Measurements from ENCODE around the gene USH2A.

The USH2A gene

DNA sequence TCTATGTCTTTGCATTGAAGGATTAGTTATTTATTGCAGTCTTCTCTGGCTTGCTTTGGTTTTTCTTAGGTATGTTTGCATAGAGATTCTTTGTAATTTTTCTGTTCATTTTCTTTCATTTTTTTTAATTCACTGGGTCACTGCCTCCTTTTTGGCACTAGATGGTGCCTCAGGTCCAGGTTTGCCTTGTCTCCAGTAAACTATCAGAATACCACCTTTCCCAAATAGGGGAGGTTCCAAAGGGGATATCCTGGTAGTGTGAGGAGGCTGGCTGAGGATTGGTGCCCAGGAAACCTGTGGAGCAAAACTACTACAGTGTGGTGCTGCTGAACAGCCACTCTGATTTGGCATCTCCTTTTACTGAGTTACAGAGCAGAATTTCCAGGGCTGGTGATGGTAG, 599.0 kb downstream of the USH2A start:
- H3K9ac ChIP-seq (ENCODE audit: low read length) = no peak overlapping the region
- H3K9me3 ChIP-seq (ENCODE audit: insufficient read depth, low read length) = no peaks in the 10 kb centered on the region
- no peak overlapping the region for H2AFZ ChIP-seq (ENCODE audit: low read depth, low read length, severe bottlenecking)
- H3K9me2 ChIP-seq (replicated peaks; ENCODE audit: insufficient read depth, low read length) = no peaks in the 10 kb centered on the region
- no peak overlapping the region for H3K4me2 ChIP-seq (ENCODE audit: low read depth, low read length, poor library complexity, severe bottlenecking)
- no peaks in the 10 kb centered on the region for H3K79me2 ChIP-seq (ENCODE audit: insufficient read depth, low read length)
- no peaks in the 10 kb centered on the region for H4K20me1 ChIP-seq (ENCODE audit: low read depth, low read length)
- no peak overlapping the region for H3K27ac ChIP-seq (ENCODE audit: low read depth, low read length)
- no peak for TF ChIP-seq EZH2phosphoT487 (conservative IDR thresholded peaks at IDR 0.05; ENCODE audit: low read length)
- TF ChIP-seq, protein P1, sequence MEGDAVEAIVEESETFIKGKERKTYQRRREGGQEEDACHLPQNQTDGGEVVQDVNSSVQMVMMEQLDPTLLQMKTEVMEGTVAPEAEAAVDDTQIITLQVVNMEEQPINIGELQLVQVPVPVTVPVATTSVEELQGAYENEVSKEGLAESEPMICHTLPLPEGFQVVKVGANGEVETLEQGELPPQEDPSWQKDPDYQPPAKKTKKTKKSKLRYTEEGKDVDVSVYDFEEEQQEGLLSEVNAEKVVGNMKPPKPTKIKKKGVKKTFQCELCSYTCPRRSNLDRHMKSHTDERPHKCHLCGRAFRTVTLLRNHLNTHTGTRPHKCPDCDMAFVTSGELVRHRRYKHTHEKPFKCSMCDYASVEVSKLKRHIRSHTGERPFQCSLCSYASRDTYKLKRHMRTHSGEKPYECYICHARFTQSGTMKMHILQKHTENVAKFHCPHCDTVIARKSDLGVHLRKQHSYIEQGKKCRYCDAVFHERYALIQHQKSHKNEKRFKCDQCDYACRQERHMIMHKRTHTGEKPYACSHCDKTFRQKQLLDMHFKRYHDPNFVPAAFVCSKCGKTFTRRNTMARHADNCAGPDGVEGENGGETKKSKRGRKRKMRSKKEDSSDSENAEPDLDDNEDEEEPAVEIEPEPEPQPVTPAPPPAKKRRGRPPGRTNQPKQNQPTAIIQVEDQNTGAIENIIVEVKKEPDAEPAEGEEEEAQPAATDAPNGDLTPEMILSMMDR (IDR thresholded peaks at IDR 0.05; ENCODE audit: insufficient read depth, low read length, poor library complexity, severe bottlenecking) = no peak
- H3K36me3 ChIP-seq (ENCODE audit: low read length) = no peaks in the 10 kb centered on the region
- no peaks in the 10 kb centered on the region for H3K27me3 ChIP-seq (ENCODE audit: low read length)
- H3F3A ChIP-seq (ENCODE audit: insufficient read depth) = no peaks in the 10 kb centered on the region
- H3K4me3 ChIP-seq (ENCODE audit: insufficient read depth, low read length, poor library complexity, severe bottlenecking) = no peak overlapping the region

DNA sequence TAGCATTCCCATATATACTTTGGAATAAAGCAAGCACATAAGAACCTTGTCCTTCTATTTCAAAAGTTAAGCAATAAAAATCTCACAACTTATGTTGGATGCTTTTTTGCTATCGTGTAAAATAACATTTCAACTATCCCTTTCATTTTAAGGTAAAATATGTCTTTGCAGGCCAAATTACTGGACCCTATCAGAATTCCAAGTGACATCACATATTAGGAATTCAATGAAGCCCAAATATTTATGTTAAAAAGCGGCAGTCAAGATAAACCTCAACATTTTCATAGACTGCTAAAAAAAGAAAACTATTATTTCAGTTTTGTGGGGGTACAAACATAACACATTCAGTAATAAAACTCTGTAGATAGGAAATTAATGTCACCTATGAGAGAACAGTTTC, 604.1 kb downstream of the USH2A start:
- no peaks in the 10 kb centered on the region for H3K79me2 ChIP-seq (ENCODE audit: insufficient read depth, low read length)
- H3K27me3 ChIP-seq (ENCODE audit: low read length) = no peaks in the 10 kb centered on the region
- H3K4me3 ChIP-seq (ENCODE audit: insufficient read depth, low read length, poor library complexity, severe bottlenecking) = no peak overlapping the region
- no peak overlapping the region for H2AFZ ChIP-seq (ENCODE audit: low read depth, low read length, severe bottlenecking)
- H3K4me2 ChIP-seq (ENCODE audit: low read depth, low read length, poor library complexity, severe bottlenecking) = no peak overlapping the region
- H3F3A ChIP-seq (ENCODE audit: insufficient read depth) = no peaks in the 10 kb centered on the region
- TF ChIP-seq, protein P1 (IDR thresholded peaks at IDR 0.05; ENCODE audit: insufficient read depth, low read length, poor library complexity, severe bottlenecking) = no peak
- no peak for TF ChIP-seq EZH2phosphoT487 (conservative IDR thresholded peaks at IDR 0.05; ENCODE audit: low read length)
- H4K20me1 ChIP-seq (ENCODE audit: low read depth, low read length) = no peaks in the 10 kb centered on the region
- no peak overlapping the region for H3K9ac ChIP-seq (ENCODE audit: low read length)
- no peaks in the 10 kb centered on the region for H3K36me3 ChIP-seq (ENCODE audit: low read length)
- no peaks in the 10 kb centered on the region for H3K9me3 ChIP-seq (ENCODE audit: insufficient read depth, low read length)
- H3K27ac ChIP-seq (ENCODE audit: low read depth, low read length) = no peak overlapping the region
- H3K9me2 ChIP-seq (replicated peaks; ENCODE audit: insufficient read depth, low read length) = no peaks in the 10 kb centered on the region

DNA sequence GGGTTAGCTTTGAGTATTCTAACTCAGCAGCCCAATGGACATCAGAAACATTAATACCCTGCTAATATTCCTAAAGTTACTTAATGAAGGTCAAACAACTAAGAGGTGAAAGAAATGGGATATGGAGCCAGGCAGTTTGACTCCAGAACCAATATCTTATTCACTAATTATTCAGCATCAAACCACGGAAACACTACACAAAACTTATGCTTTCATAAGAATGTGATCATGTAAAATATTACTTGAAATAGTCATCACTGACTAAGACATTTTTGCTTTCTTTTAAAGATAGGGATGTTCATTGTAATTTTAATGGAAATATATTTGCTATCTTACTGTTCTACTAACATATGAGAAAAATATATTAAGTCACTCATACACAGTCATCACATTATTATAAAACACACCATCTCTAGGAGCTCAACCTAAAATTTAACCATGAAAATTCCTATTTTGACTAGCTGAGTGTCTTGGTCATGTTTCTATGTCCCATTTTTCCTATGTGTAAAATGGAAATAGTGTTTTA, 615.3 kb downstream of the USH2A start:
- H3K4me2 ChIP-seq (ENCODE audit: low read depth, low read length, poor library complexity, severe bottlenecking) = no peak overlapping the region
- H4K20me1 ChIP-seq (ENCODE audit: low read depth, low read length) = no peaks in the 10 kb centered on the region
- H2AFZ ChIP-seq (ENCODE audit: low read depth, low read length, severe bottlenecking) = no peak overlapping the region
- H3K36me3 ChIP-seq (ENCODE audit: low read length) = no peaks in the 10 kb centered on the region
- TF ChIP-seq, protein P1 (IDR thresholded peaks at IDR 0.05; ENCODE audit: insufficient read depth, low read length, poor library complexity, severe bottlenecking) = no peak
- TF ChIP-seq EZH2phosphoT487 (conservative IDR thresholded peaks at IDR 0.05; ENCODE audit: low read length) = no peak
- H3F3A ChIP-seq (ENCODE audit: insufficient read depth) = no peaks in the 10 kb centered on the region
- no peaks in the 10 kb centered on the region for H3K9me2 ChIP-seq (replicated peaks; ENCODE audit: insufficient read depth, low read length)
- no peak overlapping the region for H3K27ac ChIP-seq (ENCODE audit: low read depth, low read length)
- no peaks in the 10 kb centered on the region for H3K27me3 ChIP-seq (ENCODE audit: low read length)
- no peak overlapping the region for H3K9ac ChIP-seq (ENCODE audit: low read length)
- no peaks in the 10 kb centered on the region for H3K79me2 ChIP-seq (ENCODE audit: insufficient read depth, low read length)
- H3K9me3 ChIP-seq (ENCODE audit: insufficient read depth, low read length) = peaks cover 3% of the 10 kb centered on the region; the same call in 1 of the 2 replicates
- no peak overlapping the region for H3K4me3 ChIP-seq (ENCODE audit: insufficient read depth, low read length, poor library complexity, severe bottlenecking)

All from SU-DHL-6 (cell line).